Measurements from ENCODE around the gene FAM227A. TPM values are rescaled to one million over a fixed set of nuclear protein-coding genes. Genes with fewer than 3 reads are reported as not detected.

FAM227A gene
- total and polyA plus RNA-seq, 2 of the 8 experiments (the other 6 are each of a cell fraction or from before 2014, with no cell fraction given), result 2.1 to 3.9 TPM

- Histone ChIP-seq H3K9me3 (ENCODE audit: insufficient read depth in 2 of 2, low read depth in 1 of 2, low read length in 1 of 2) (no peaks in the 10 kb centered on the region), H3K14ac (ENCODE audit: insufficient read length) (no peak overlapping the region), H3K4me3 (ENCODE audit: extremely low read depth in 1 of 4, insufficient read depth in 2 of 4, low read depth in 3 of 4, low read length in 4 of 4) (no peak overlapping the region), H3K4me2 (ENCODE audit: insufficient read depth in 1 of 2, low read depth in 2 of 2, low read length in 2 of 2) (no peak overlapping the region), H4K91ac (replicated peaks; ENCODE audit: insufficient read length, low read length) (no peak overlapping the region), H3K56ac (replicated peaks; ENCODE audit: insufficient read length, low read depth, low read length) (no peak overlapping the region), H4K20me1 (replicated peaks in 1 of 2; ENCODE audit: control insufficient read depth in 1 of 2, insufficient read depth in 2 of 2, low read length in 2 of 2) (peaks cover 0 to 1% of the 10 kb centered on the region in 2 experiments), H3K18ac (ENCODE audit: extremely low read depth, low read length) (no peak overlapping the region), H4K5ac (ENCODE audit: insufficient read length, low read depth, low read length) (no peak overlapping the region), H3K27me3 (replicated peaks in 1 of 4; ENCODE audit: control insufficient read depth in 3 of 4, extremely low read depth in 1 of 4, insufficient read depth in 3 of 4, low read length in 3 of 4) (no peaks in the 10 kb centered on the region), H2BK15ac (ENCODE audit: low read length) (no peak overlapping the region), H3K79me1 (ENCODE audit: low read depth, low read length) (no peaks in the 10 kb centered on the region), H3K4me1 (replicated peaks in 1 of 4; ENCODE audit: control insufficient read depth in 3 of 4, insufficient read depth in 4 of 4, low read length in 3 of 4) (no peaks in the 10 kb centered on the region), H2BK12ac (ENCODE audit: low read depth, low read length) (no peak overlapping the region), H2BK5ac (ENCODE audit: low read depth, low read length) (no peak overlapping the region; the same call in 1 of the 2 replicates), H4K8ac (ENCODE audit: extremely low read depth, insufficient read depth, low read length) (no peak overlapping the region), H3K9ac (replicated peaks in 1 of 4; ENCODE audit: extremely low read depth in 1 of 4, low read depth in 3 of 4, low read length in 3 of 4) (no peak overlapping the region), H2AK5ac (ENCODE audit: low read depth, low read length) (no peak overlapping the region), H3K23me2 (ENCODE audit: low read depth, low read length) (no peaks in the 10 kb centered on the region; the same call in 1 of the 2 replicates), H3K36me3 (ENCODE audit: control insufficient read depth in 2 of 4, insufficient read depth in 4 of 4, low read length in 3 of 4) (peaks cover 0 to 3% (median 0%) of the 10 kb centered on the region in 4 experiments; a peak in 1 of 8 replicates), H2AFZ (ENCODE audit: low read length) (no peak overlapping the region), H3K79me2 (ENCODE audit: control insufficient read depth in 1 of 2, insufficient read depth in 2 of 2, low read length in 2 of 2) (no peaks in the 10 kb centered on the region), H2BK120ac (replicated peaks; ENCODE audit: low read depth, low read length) (no peak overlapping the region), H3K23ac (ENCODE audit: insufficient read length) (no peak overlapping the region), H3K4ac (replicated peaks; ENCODE audit: insufficient read length, low read depth, low read length) (no peak overlapping the region), H3K27ac (ENCODE audit: low read depth, low read length) (no peak overlapping the region), H2BK20ac (ENCODE audit: low read length) (no peak overlapping the region)
- TF ChIP-seq E2F6 (IDR thresholded peaks at IDR 0.05) (no peak), ATF3 (IDR thresholded peaks at IDR 0.05; ENCODE audit: insufficient read depth, low read depth, low read length) (no peak), RBBP5 (IDR thresholded peaks at IDR 0.05; ENCODE audit: borderline replicate concordance, low read depth, low read length) (no peak), SUZ12 (IDR thresholded peaks at IDR 0.05; ENCODE audit: low read length) (no peak), BRCA1 (IDR thresholded peaks at IDR 0.05; ENCODE audit: low read depth, low read length) (no peak), ZNF274 (IDR thresholded peaks at IDR 0.05; ENCODE audit: borderline replicate concordance, extremely low read depth, low read length) (no peak), SP4 (IDR thresholded peaks at IDR 0.05; ENCODE audit: low read length) (no peak), ATF2 (IDR thresholded peaks at IDR 0.05; ENCODE audit: low read length) (no peak), EP300 (IDR thresholded peaks at IDR 0.05; ENCODE audit: borderline replicate concordance in 1 of 2, low read depth in 2 of 2, low read length in 2 of 2) (no peak), YY1 (IDR thresholded peaks at IDR 0.05; ENCODE audit: low read depth, low read length) (no peak), NRF1 (IDR thresholded peaks at IDR 0.05; ENCODE audit: low read depth, low read length) (no peak)
- FAIRE-seq (no peak), DNase-seq (ENCODE audit: low read depth in 1 of 2, low spot score in 2 of 2) (no peak)
- ChIA-PET CTCF (ENCODE audit: partially characterized antibody) (no interaction called here), POLR2A (ENCODE audit: partially characterized antibody) (no interaction called here)
- 96% methylated on average over 3 of the region's 3 CpGs; no CpG with 5 or more reads in 1 of the 2 experiments for WGBS, 2 experiments (ENCODE audit: extremely low coverage in 1 of 2, insufficient coverage in 1 of 2, insufficient read length in 1 of 2, insufficient replicate concordance in 2 of 2, low coverage in 1 of 2, low lambda C conversion rate in 2 of 2, missing lambda C conversion rate in 1 of 2)
Measured at GRCh38 chr22:38607680-38608079, 48.5 kb downstream of the FAM227A start.
